Retinal pigment epithelial cell (primary cell): ENCODE data around the gene CASP7.

Source experiments
- DNase-seq: peaks from one replicate; pipeline ENCODE4 v3.0.0-alpha.2; 2010; ENCODE audit warnings: low read depth
- H3K4me3 ChIP-seq: 2 replicates; pipeline ENCODE4 v1.5.1; 2011; ENCODE audit warnings: mild to moderate bottlenecking, low read length, control low read depth, moderate library complexity
- TF ChIP-seq, protein P1 (sequence below): conservative IDR thresholded peaks from 2 replicates; pipeline ENCODE4 v1.5.1; 2011; ENCODE audit warnings: low read depth, low read length, control low read depth, inconsistent platforms

The CASP7 gene

DNA sequence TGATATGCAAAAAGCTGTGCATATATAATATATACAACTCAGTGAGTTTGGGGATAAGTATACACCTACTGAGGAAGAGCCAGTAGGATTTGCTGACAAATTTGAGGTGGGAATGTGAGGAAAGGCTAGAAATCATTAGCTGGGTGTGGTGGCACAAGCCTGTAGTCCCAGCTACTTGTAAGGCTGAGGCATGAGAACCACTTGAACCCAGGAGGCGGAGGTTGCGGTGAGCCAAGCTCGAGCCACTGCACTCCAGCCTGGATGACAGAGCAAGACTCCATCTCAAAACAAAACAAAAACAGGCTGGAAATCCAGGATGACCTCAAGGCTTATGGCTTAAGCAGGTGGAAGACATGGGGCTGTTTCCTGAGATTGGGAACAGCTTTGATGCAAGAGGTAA lies 61.1 kb downstream of the CASP7 start:
- H3K4me3 ChIP-seq = no peak overlapping the region
- DNase-seq = no peak
- TF ChIP-seq, protein P1, sequence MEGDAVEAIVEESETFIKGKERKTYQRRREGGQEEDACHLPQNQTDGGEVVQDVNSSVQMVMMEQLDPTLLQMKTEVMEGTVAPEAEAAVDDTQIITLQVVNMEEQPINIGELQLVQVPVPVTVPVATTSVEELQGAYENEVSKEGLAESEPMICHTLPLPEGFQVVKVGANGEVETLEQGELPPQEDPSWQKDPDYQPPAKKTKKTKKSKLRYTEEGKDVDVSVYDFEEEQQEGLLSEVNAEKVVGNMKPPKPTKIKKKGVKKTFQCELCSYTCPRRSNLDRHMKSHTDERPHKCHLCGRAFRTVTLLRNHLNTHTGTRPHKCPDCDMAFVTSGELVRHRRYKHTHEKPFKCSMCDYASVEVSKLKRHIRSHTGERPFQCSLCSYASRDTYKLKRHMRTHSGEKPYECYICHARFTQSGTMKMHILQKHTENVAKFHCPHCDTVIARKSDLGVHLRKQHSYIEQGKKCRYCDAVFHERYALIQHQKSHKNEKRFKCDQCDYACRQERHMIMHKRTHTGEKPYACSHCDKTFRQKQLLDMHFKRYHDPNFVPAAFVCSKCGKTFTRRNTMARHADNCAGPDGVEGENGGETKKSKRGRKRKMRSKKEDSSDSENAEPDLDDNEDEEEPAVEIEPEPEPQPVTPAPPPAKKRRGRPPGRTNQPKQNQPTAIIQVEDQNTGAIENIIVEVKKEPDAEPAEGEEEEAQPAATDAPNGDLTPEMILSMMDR = no peak

DNA sequence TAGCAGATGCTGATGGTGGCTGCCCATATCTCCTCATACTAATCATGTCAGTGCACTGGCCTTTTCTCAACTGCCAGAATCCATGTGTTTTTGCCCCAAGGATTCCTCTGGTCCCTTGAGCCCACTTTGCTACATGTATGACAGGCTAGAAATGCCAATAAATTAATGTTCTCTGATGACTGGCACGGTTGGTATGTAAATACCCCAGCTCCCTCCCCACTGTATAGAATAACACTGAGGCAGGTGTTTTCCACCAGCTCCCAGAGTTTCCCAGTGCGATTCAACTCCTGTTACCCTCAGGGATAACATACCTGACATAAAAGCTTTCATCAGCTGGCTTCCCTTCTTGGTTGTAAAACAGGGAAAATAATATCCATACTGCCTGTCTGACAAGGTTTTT lies 62.8 kb downstream of the CASP7 start:
- DNase-seq = no peak
- TF ChIP-seq, protein P1 = no peak
- H3K4me3 ChIP-seq = no peak overlapping the region

DNA sequence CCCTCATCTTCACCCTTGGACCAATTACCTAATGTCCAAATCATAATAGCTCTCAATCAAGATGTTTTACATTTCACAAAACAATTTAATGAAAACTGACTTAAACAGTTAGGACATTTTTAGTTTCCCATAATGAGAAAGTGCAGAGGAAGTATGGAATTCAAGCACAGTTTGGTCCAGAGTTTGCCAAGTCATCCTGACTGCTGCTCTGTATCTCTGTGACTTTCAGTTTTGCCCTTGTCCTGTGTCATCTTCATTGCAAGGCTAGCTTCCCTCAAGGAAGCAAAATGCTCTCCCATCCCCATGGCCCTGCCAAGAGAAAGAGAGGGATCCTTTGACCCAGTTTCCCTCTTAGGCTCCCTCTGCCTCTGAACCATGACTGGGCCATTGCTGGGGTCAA lies 63.9 kb downstream of the CASP7 start:
- H3K4me3 ChIP-seq = no peak overlapping the region
- TF ChIP-seq, protein P1 = no peak
- DNase-seq = no peak

DNA sequence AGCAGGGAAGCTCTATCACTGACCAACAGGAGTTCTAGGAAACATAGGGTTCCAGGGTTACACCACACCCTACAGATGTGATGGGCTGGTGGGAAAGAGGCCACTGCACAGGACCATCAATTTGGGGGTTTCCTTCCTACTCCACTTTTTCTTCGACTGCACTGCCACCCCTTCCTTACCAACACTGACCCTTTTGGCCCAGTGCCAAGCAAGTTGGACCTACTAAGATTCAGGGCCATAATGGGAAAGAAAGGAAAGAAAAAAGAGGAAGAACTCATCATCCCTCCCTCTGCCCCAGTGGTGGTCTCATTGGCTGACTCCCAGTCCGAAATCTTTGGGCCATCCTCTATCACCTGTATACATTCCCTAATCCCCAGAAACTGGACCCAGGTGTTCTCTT lies 65.7 kb downstream of the CASP7 start:
- TF ChIP-seq, protein P1 = no peak
- DNase-seq = no peak
- no peak overlapping the region for H3K4me3 ChIP-seq

DNA sequence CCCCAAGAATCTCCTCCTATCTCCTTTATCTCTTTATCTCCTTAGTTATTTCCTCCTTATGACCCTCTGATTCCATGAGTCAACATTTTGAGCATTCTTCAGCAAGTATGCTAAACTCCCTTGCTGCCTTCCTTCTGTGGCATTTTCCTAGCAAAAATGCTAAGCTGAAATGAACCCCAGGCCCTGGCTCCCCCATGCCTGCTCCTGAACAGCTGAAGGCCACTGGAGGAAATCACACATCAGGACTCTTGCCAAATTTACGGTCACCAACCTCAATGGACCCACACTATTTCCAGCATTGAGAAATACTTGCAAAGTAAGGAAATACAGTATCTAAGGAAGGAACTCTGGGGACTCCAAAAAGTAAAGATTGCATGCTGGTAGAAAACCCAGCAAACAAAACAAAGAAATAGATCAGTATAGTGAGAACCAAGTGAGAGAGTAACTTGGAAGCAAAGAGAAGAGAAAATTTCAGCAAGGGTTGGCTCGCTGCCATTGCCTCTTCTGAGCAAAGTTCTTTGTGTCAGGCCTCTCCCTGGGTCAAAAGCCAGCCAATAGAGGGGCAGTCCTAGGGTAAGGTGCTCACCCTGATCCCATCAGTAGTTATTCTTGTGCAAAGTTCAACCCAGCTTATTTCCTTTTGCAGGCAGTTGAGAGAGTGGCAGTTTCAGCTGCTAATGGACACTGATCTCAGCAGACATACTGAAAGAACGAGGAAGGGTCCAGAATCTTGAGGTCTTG lies 66.7 kb downstream of the CASP7 start:
- no peak for DNase-seq
- TF ChIP-seq, protein P1 = no peak
- H3K4me3 ChIP-seq = no peak overlapping the region

DNA sequence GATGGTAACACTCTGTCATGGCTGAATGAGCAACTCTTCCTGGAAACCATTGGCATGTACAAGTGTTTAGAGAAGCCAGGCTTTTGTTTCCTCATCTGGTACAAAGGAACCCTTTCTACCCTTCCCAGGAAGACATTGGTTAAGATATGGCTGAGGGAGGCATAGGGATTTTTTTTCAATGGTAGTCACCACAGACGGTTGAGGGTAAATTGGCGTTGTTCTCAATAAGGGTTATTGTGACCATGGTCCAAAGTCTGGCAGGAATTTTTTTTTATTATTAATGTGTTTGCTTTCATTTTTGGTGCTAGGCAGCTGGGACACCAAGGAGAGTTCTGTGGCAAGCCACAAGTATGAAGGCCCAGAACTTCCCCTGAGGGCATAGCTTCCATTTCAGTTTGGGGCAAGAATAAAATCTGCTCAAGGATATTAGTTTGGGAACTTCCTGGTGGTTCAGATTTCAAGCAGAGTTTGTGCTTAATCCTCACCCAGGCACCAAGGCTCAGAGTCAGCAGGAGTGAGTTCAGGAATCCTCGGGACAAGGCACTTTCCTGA lies 71.5 kb downstream of the CASP7 start, which contains the start of gene PLEKHS1:
Gene PLEKHS1 (plus strand): TSS at position 502 of the 552 bp plus-strand sequence. CDS start 3,596 bp downstream, outside the sequence.
- no peak for DNase-seq
- H3K4me3 ChIP-seq = no peak within 1 kb of the TSS

More for the DNA sequence above, 71.5 kb downstream of the CASP7 start, which contains the start of gene PLEKHS1:
- TF ChIP-seq, protein P1 = no peak
